GM19239 (cell line): ENCODE results near the gene DLD.
"Not testable (repeated sequence)": the region's sequence is repeated elsewhere in the genome, so short reads cannot be mapped to it uniquely, and the experiment has no call there.

Experiments used
- DNase-seq: peaks from one replicate; pipeline ENCODE4 v3.0.0; 2011; ENCODE audit warnings: low spot score; ENCODE audit not compliant: insufficient read length
- FAIRE-seq: peaks from 2 replicates; lab custom pipeline; 2011; peaks lifted over from hg19 to GRCh38; lab: Jason Lieb, UNC

DLD gene

DNA sequence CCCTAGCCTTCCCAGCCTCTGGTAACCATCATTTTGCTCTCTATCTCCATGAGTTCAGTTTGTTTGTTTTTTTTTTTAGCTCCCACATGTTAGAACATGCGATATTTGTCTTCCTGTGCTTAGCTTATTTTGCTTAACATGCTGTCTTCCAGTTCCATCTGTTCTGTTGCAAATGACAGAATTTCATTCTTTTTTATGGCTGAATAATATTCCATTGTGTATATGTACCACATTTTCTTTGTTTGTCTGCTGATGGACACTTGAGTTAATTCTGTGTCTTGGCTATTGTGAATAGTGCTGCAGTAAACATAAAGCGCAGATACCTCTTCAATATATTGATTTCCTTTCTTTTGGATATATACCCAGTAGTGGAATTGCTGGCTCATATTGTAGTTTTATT, 21.0 kb downstream of the DLD start:
- DNase-seq (no peak), FAIRE-seq (no peak)

- DNase-seq (no peak), FAIRE-seq (no peak)
These were observed 22.9 kb downstream of the DLD start for GRCh38 chr7:107913851-107914250.

DNA sequence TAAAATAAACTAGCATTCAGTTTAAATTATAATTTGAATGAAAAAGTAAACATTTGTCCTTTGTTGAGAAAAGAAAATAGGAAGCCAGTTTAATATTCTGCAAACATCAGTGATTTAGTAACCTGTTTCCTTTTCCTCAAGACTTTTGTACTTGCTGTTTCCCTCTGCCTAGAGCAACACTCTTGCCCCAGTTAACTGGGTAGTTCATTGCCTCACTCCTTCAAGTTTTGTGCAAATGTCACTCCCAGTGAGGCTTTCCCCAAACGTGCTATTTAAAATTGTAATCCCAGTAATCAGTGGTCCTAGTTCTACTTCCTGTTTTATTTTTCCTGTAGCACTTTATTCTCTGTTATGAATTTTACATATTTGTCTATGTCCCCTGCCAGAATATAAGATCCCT, 23.8 kb downstream of the DLD start:
- DNase-seq: no peak
- no peak for FAIRE-seq

DNA sequence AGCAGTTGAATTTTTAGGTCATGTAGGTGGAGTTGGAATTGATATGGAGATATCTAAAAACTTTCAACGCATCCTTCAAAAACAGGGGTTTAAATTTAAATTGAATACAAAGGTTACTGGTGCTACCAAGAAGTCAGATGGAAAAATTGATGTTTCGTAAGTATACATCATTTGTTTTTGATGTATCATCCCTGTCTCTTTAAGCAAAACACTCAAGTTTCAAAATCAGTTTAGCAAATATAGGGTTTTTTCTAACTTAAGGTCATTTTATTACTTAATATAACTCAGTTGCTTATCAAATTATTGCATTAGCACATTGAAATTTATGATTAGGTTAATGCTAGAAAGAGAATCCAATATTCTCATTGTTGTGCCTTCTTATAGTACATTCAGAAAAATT, 24.6 kb downstream of the DLD start:
- FAIRE-seq: no peak

GRCh38 chr7:107917763-107918651, 27.0 kb downstream of the DLD start:
- DNase-seq (no peak), FAIRE-seq (peak; percentile 72)

More for the DNA sequence above, 24.6 kb downstream of the DLD start:
- DNase-seq: no peak

- FAIRE-seq: no peak
- no peak for DNase-seq
These were observed 28.0 kb downstream of the DLD start for GRCh38 chr7:107918948-107919347.

DNA sequence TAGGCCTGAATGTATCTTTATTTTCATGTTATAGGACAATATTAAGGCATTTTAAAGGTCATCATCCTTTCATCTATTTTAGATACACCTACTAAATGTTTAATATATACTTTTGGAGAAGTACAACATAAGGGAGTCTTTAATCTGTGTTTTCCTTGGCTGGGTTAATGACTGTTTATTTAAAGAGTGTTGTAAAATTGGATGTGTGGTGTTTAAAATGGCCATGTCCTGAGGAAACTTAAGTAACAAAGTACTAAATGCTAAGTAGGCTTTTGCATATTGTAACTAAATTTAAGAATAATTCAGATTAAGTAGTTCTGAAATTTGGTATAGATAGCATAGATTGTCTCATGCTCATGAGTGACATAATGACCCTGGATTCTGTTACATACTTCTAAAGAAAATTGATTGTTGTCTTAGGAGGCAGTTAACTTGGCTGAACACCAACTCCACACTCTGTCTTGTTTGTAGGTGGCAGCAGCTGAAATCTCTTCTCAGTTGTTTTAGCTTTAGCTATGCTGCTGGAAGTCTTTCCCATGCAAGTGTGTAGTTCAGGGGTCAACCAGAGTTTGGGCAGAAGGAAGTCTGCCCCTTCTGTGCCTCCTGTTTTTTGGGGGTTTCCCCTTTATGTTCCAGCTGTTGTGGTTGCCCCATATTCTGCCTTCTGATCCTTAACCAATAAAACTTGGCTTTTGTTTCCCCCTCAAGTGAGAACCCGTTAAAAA, 29.2 kb downstream of the DLD start:
- DNase-seq (no peak), FAIRE-seq (no peak)

DNA sequence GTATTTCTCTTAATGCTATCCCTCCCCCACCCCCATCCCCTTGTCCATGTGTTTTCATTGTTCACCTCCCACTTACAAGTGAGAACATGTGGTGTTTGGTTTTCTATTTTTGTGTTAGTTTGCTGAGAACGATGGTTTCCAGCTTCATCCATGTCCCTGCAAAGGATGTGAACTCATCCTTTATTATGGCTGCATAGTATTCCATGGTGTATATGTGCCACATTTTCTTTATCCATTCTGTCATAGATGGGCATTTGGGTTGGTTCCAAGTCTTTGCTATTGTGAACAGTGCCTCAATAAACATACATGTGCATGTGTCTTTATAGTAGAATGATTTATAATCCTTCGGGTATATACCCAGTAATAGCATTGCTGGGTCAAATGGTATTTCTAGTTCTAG, 30.8 kb downstream of the DLD start:
- DNase-seq, FAIRE-seq: not testable (repeated sequence)

- FAIRE-seq (no peak), DNase-seq (no peak)
These were observed 31.9 kb downstream of the DLD start for GRCh38 chr7:107922886-107923285.

- FAIRE-seq (peak; percentile 44), DNase-seq (peak; percentile 9)
These were observed 34.0 kb downstream of the DLD start for GRCh38 chr7:107924841-107925504.

DNA sequence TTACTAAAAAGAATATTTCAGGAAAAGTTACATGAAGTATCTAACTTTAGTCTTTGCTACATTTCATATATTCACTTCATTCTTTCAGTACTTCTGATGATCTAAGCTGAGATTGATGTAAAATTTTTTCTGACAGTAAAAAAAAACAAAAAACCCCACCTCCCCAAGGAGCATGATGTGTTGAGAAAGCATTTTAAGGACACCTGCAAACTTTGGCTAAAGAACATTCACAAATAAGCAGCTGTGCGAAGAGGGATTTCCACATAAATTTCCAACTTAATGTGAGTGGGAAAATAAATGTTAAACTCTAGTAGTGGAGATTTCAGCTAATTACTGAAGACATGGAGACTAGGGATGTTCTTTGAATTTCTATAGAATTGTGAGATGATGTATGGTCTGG, 35.5 kb downstream of the DLD start:
- no peak for FAIRE-seq
- DNase-seq: no peak

- peak; percentile 45 for FAIRE-seq
These were observed 40.9 kb downstream of the DLD start for GRCh38 chr7:107931740-107932515.

DNA sequence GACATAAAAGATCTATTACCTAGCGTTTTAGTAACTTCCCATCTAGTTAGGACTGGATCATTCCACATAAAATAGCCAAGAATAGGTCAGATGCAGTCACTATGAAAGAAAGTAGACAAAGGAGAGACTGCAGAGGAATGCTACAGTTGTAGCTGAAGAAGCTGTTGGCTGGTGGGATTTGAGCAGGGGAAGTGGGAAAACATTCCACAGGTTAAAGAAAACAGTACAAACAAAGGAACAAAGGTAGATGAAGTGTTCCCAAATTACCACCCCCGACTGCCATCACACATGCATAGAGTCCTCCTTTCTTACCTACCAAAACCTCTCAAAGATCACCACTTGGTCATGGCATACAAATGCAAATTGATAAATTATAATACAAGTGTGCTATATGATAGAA, 41.8 kb downstream of the DLD start:
- no peak for DNase-seq
- FAIRE-seq: no peak

More at GRCh38 chr7:107931740-107932515, 40.9 kb downstream of the DLD start:
- DNase-seq: no peak

- no peak for FAIRE-seq
- no peak for DNase-seq
These were observed 42.5 kb downstream of the DLD start for GRCh38 chr7:107933386-107934013.

GRCh38 chr7:107934991-107935770, 44.2 kb downstream of the DLD start:
- no peak for DNase-seq
- no peak for FAIRE-seq

DNA sequence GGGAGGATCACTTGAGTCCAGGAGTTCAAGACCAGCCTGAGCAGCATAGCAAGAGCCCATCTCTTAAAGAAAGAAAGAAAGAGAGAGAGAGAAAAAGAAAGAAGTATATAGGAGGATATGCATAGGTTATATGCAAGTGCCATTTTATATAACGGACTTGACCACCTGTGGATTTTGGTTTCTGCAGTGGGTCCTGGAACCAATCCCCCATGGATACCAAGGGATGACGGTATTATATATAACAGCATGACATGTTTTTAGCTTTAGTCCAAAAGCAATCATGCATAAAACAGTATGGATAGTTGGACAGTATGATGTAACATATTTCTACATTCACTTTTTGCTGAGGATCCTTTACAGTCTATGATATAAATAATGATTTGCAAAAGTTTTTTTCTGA, 45.3 kb downstream of the DLD start:
- DNase-seq (no peak), FAIRE-seq (no peak)

- DNase-seq (no peak), FAIRE-seq (no peak)
These were observed 46.5 kb downstream of the DLD start for GRCh38 chr7:107937531-107937930.

DNA sequence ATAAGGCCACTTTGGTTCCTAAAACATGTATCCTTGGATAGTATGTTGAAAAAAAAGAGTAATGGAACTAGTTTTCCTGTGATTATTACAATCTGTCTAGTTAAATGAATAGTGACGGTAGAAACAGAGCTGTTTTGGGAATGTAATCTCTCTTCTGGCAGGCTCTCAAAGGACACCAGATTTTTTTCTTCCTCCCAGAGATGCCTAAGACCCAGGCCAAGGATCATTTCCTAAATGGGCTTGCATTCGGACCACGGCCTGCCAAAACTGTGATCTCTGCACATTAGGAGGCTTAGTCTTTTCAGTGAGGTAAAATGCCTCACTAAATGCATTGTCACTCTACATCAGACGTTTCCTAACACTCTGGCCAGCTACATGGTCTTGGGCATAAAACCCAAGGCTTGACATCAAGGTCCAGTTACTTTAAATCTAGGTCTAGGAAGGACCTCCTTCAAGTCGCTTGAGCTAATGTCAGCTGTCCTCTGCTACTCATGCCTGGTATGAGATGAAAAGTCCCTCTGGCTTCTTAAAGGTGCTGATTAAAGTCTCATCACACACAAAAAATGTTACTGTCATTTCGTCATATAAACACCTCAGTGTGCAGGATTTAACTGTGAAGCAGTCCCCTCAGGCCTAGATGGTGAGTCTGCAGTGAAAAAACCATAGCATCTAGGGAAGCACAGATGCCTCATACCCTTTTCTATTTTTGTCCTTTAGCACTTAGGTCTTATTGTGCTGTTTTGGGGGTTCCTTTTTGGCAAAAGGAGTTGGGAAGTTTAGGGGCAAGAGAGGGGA, 47.7 kb downstream of the DLD start:
- FAIRE-seq (no peak), DNase-seq (no peak)
